Peyer's patch (tissue), 4 donors: ENCODE results near the gene FXYD1. TPM values are rescaled to one million over a fixed set of nuclear protein-coding genes. Genes with fewer than 3 reads are reported as not detected.

Source experiments
- DNase-seq, 3 donors: peaks; one replicate each; pipeline ENCODE4 v3.0.0-alpha.2; 2017 to 2019
- H3K27ac ChIP-seq, 4 donors: fragments of 200-600 bp; sonication (generic); one replicate each; pipeline ENCODE4 v1.5.1; 2016 to 2019
- H3K27me3 ChIP-seq, 2 donors: fragments of 200-600 bp; sonication (generic); one replicate each; pipeline ENCODE4 v1.5.1; 2019
- H3K36me3 ChIP-seq, 3 donors: fragments of 200-600 bp; sonication (generic); one replicate each; pipeline ENCODE4 v1.5.1; 2016 to 2019
- H3K4me1 ChIP-seq, 4 donors: fragments of 200-600 bp; sonication (generic); one replicate each; pipeline ENCODE4 v1.5.1; 2016 to 2019
- H3K4me3 ChIP-seq, 4 donors: fragments of 200-600 bp; sonication (generic); 1 replicate in 3 of 4; 2 replicates in 1 of 4; pipeline ENCODE4 v1.5.1; 2016 to 2019; ENCODE audit warnings: mild to moderate bottlenecking in 1 of 4
- H3K9me3 ChIP-seq, 4 donors: fragments of 200-600 bp; sonication (generic); one replicate each; pipeline ENCODE4 v1.5.1; 2016 to 2019; ENCODE audit warnings: mild to moderate bottlenecking in 1 of 4
- CTCF ChIP-seq, 6 experiments: fragments of 450-650 bp in 4 of 6; fragments of 200-600 bp in 2 of 6; sonication (generic) in 1 of 6; IDR thresholded peaks; one replicate each; pipeline ENCODE4 v1.5.1; 2017 to 2019; ENCODE audit warnings: antibody characterized with exemption in 6 of 6, mild to moderate bottlenecking in 3 of 6, moderate library complexity in 1 of 6
- POLR2A ChIP-seq, 2 donors: fragments of 450-650 bp; IDR thresholded peaks; one replicate each; pipeline ENCODE4 v1.5.1; 2017; ENCODE audit warnings: antibody characterized with exemption in 2 of 2, mild to moderate bottlenecking in 2 of 2, moderate library complexity in 2 of 2
- total RNA-seq, 4 donors: library from RNA; depleted of rRNA; stranded (reverse); fragments of >200 nt; gene quantifications; one replicate each; pipeline ENCODE4 v1.1.0, GENCODE V29; 2016

Gene FXYD1
- total RNA-seq, 4 donors from 2014 or later: 12.3 to 12.7 TPM; not detected in 2

DNA sequence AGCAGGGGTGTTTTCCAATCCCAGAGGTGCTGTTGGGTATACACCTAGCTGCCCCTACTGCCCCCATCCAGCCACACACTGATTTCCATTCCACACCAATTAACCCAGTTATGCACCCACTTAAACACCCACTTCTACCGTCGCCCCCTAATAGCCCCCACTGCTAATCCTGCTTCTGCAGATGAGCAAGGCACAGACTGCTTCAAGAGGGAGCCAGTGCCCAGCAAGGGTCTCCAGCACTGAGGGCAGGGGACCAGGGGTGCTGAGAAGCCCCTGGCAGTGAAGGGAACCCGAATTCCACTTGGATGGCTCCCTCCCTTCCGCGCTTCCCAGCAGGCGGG, 5.6 kb downstream of the FXYD1 start:
- no peaks in the 10 kb centered on the region for H3K36me3 ChIP-seq
- peaks cover 0 to 13% of the 10 kb centered on the region in 2 donors for H3K27me3 ChIP-seq
- H3K9me3 ChIP-seq: no peaks in the 10 kb centered on the region
- no peak overlapping the region for H3K4me3 ChIP-seq
- no peak overlapping the region for H3K27ac ChIP-seq
- TF ChIP-seq POLR2A (IDR thresholded peaks at IDR 0.05): no peak
- TF ChIP-seq CTCF (IDR thresholded peaks at IDR 0.05): no peak
- DNase-seq: no peak
- peaks cover 6 to 30% (median 20%) of the 10 kb centered on the region in 4 donors for H3K4me1 ChIP-seq

GRCh38 chr19:35144600-35145436, 6.2 kb downstream of the FXYD1 start:
- Histone ChIP-seq H3K36me3 (no peaks in the 10 kb centered on the region), H3K9me3 (no peaks in the 10 kb centered on the region), H3K27ac (no peak overlapping the region), H3K4me3 (no peak overlapping the region), H3K27me3 (peaks cover 0 to 13% of the 10 kb centered on the region in 2 donors), H3K4me1 (peaks cover 6 to 30% (median 20%) of the 10 kb centered on the region in 4 donors)
- DNase-seq: peak in 2 of 3 donors; percentile 28 to 83
- TF ChIP-seq CTCF (IDR thresholded peaks at IDR 0.05): no peak
- no peak for TF ChIP-seq POLR2A (IDR thresholded peaks at IDR 0.05)

DNA sequence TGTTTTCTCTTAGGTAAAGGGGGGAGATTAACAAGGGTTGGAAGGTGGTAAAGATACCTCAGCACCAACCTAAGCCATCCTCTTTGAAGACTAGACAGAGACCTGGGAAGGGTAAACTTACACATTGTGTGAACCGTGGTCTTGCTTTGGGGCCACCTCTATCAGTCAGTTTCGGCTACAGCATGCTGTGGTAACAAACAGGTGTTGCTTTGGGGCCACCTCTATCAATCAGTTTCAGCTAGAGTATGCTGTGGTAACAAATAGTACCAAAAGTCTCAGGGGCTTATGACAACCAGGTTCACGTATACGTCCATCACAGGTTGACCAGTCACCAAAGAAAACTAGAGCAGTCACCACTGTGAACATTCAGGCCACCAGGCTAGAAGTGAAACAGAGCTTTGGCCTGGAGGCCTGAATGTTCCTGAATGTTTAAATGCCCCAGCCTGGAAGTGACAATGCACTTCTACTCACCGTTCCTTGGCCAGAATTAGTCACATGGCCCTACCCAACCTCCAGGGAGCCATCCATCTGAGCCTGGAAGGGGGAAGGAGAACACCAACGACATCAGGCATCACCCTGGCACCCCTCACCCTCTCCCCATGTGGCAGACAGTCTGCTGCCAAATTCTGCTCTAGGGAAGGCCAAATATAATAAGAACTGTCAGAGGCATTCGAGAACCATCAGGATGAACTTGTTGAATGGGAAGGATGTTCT, 8.3 kb downstream of the FXYD1 start:
- Histone ChIP-seq H3K27ac (no peak overlapping the region), H3K36me3 (no peaks in the 10 kb centered on the region), H3K9me3 (no peaks in the 10 kb centered on the region), H3K27me3 (peaks cover 0 to 13% of the 10 kb centered on the region in 2 donors), H3K4me1 (peaks cover 6 to 19% (median 11%) of the 10 kb centered on the region in 4 donors), H3K4me3 (no peak overlapping the region)
- TF ChIP-seq CTCF (IDR thresholded peaks at IDR 0.05) (no peak), POLR2A (IDR thresholded peaks at IDR 0.05) (no peak)
- DNase-seq: no peak

- Histone ChIP-seq H3K27ac (no peak overlapping the region), H3K4me3 (no peak overlapping the region), H3K9me3 (no peaks in the 10 kb centered on the region), H3K27me3 (peaks cover 0 to 10% of the 10 kb centered on the region in 2 donors), H3K4me1 (peaks cover 0 to 12% (median 0%) of the 10 kb centered on the region in 4 donors), H3K36me3 (no peaks in the 10 kb centered on the region)
- no peak for DNase-seq
- TF ChIP-seq POLR2A (IDR thresholded peaks at IDR 0.05) (no peak), CTCF (IDR thresholded peaks at IDR 0.05) (no peak)
These were observed 10.8 kb downstream of the FXYD1 start for GRCh38 chr19:35149463-35149862.

- Histone ChIP-seq H3K4me3 (no peak overlapping the region), H3K27ac (no peak overlapping the region), H3K9me3 (no peaks in the 10 kb centered on the region), H3K4me1 (peaks cover 0 to 21% (median 2%) of the 10 kb centered on the region in 4 donors), H3K27me3 (peaks cover 0 to 11% of the 10 kb centered on the region in 2 donors), H3K36me3 (no peaks in the 10 kb centered on the region)
- DNase-seq: no peak
- TF ChIP-seq CTCF (IDR thresholded peaks at IDR 0.05) (no peak), POLR2A (IDR thresholded peaks at IDR 0.05) (no peak)
These were observed 11.8 kb downstream of the FXYD1 start for GRCh38 chr19:35150445-35150844.
